ENCODE data around the gene F2RL2.
A peak's percentile ranks its signal among the peaks of the same experiment; 100 is the strongest.

Gene F2RL2

DNA sequence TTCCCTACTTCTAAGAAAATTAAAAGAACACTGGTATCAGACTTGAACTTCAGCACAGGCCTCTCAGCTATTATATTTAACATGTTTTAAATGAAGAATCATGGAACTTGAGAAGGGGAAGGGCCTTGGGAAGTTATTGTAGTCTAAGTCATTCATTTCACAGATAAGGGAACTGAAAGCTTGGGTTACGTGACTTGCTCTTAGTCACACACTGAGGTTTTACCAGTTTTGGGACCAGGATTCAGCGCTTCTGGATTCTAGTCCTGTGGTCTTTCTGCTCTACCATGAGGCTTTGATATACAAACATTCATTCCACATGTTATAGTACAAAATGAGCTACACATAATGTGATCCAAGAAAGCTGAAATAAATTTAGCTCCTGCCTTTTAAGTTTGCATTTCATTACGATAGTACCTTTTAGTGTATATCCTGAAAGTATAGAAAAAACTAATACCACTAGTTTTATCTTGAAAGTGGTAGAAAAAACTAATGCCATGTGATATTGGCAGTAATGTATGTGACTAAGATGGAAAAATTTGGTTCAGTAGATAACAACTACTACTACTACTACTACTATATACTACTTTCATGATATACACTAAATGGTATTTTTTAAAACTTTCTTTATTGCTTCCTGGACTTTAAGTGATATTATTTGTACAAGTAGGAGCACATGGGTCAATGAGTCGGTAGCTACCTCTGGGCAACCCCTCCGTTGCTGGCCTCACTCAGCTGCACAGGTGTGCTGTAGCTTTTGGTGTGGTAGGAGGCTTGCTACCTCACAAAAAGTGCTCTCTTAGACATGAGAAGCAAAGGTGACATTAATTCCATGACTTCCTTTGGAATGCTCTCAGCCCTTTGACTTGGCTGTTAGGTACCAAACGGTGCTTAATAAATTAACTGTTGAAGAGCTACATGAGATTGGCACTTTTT, 40.7 kb downstream of the F2RL2 start:
- peak; percentile 68 for DNase-seq

DNA sequence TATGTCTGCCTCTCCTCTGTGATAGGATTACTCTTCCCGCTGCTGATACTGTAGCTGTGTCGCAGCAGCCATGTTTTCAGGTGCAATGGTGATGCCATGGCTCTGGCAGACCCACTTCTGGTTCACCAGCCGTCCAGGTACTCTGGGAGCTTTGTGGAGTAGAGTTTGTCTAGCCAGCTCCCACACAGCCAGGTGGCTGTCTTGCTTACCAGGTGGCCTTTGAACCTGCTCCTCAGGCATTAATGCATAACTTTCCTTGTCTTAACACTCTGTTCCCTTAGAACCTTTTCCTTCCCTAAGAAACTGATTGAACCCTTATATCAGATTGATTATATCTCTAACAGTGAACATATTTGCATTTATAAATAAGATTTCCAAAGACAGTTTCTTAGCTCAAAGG, 42.2 kb downstream of the F2RL2 start:
- no peak for DNase-seq

GRCh38 chr5:76579166-76579937, 43.9 kb downstream of the F2RL2 start:
- peak; percentile 66 for DNase-seq

DNA sequence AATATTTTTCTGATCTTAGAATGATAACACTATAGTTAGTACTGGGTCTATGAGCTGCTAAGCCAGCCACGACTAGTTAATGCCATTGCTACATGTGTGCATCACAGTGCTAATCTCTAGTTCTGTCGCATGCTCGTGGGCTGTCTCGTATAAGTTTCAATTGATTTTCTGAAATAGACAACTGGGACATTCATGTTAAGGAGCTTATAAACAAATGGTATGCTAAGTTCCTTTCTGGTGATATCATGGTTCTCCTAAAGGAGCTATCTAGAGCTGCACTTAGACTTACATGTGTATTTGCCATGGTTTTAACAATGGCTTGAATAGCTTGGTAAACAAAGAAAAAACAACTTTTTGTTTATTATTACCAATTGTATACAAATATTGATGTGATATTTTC, 46.2 kb downstream of the F2RL2 start:
- no peak for DNase-seq

- DNase-seq, result no peak
Observed at GRCh38 chr5:76576450-76576849, 46.8 kb downstream of the F2RL2 start.

DNA sequence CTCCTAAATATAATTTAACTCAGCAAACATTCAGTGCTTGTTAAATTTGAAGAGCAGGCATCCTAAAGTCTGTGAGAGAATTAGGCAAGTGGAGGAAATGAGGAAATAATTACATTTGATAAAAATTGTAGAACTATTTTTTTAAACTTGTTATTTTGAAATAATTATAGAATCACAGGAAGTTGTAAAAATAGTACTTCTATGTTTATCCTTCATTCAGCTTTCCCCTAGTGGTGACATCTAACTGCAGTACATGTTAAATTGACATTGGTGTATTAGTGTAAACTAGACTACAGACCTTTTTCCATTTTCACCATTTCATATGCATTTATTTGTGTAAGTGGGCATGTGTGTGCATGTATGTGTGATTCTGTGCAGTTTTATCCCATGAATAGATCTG, 51.6 kb downstream of the F2RL2 start:
- DNase-seq, result no peak

GRCh38 chr5:76570153-76570552, 53.0 kb downstream of the F2RL2 start:
- no peak for DNase-seq

All from NCI-H226 (cell line).